GM12892 (cell line): ENCODE results near the gene EFNB2.

Experiments
- POLR2A ChIP-seq: IDR thresholded peaks from 2 replicates; pipeline ENCODE4 v1.6.1; 2011; ENCODE audit warnings: low read depth, low read length, control low read depth
- POLR2AphosphoS5 ChIP-seq: IDR thresholded peaks from 2 replicates; pipeline ENCODE4 v1.6.1; 2011; ENCODE audit warnings: low read depth, low read length, control low read depth

DNA sequence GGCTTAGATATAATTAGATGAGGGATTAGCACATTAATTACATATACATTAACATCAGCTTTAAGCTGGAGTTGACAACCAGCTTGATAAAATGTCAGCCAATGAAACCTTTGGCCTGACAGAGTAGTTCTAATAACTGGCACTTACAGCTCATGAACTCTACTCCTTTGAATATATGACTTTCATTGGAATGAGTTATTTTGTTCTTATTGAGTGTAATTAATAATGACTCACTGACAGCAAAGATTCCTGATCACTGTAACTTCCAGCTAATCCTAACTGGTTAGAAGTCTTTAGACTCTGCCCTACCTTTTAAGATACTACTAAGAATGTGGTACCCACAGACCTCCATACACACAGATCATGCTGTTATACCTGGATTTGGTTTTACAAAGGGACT is 41.0 kb downstream of the EFNB2 start:
- TF ChIP-seq POLR2A = no peak
- TF ChIP-seq POLR2AphosphoS5 = no peak
